Pons (tissue), 1 donor: ENCODE measurements around the gene CPNE2.
"Not testable (repeated sequence)": the region's sequence is repeated elsewhere in the genome, so short reads cannot be mapped to it uniquely, and the experiment has no call there.

Experiments used
- DNase-seq: peaks from one replicate; pipeline ENCODE4 v3.0.0-alpha.2; 2016; ENCODE audit warnings: low spot score

The CPNE2 gene

DNA sequence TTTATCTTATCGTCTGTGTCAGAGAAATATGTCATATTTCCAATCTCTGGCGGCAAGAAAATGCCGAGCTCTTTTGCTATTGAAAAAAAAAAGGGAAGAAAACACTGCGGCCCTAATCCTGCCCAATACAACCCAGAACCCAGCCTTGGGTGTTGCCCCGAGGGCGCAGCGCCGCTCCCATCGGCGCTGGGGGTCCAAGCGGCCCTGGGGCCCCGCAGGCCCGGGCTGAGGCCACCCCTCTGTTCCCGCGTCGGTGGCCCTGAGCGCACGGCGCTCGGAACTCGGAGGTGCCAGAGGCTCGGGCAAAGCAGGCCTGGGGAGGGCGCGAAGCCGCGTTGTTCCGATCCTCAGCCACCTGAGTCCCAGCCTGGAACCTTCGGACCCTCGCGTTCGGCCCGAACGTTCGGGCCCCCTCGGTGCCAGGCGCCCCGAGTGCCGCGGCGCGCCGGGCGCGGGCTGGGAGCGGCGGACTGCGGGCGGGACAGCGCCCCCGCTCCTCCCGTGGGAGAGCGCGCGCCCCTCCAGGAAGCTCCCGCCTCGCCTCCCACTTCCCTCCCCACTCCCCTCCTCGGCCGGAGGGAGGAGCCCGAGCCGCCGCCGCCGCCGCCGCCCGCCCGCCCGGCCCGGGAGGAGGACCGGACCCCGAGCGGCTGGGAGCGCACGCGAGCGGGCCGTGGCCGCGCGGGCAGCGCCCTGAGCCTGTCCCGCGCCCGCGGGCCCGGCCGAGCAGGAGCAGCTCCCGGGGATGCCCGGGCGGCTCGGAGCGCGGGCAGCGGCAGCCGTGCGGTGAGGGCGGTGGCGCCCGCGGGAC lies at the start of gene CPNE2:
Gene CPNE2 (plus strand): TSS at position 609 of the 811 bp plus-strand sequence. CDS start 18,160 bp downstream, outside the sequence.
- DNase-seq: peak; percentile 72

DNA sequence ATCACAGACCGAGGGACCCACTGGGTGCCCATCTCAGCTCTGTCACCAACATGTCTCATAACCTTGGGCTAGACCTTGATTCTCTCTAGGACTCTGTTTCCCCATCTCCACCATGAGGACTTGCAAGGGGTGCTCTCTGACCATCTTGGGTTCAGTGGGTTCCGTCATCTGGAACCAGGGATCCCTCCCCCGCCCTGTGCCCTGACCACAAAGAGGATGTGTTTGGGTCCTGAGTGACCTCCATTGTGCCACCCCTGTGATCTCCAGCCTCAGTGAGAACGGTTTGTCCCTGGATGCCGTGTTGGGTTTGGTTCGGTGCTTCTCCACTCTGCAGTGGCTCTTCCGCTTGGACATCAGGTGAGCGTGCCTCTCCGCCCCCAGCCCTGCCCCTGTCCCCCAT lies 49.1 kb upstream of the CPNE2 start:
- DNase-seq: no peak

DNA sequence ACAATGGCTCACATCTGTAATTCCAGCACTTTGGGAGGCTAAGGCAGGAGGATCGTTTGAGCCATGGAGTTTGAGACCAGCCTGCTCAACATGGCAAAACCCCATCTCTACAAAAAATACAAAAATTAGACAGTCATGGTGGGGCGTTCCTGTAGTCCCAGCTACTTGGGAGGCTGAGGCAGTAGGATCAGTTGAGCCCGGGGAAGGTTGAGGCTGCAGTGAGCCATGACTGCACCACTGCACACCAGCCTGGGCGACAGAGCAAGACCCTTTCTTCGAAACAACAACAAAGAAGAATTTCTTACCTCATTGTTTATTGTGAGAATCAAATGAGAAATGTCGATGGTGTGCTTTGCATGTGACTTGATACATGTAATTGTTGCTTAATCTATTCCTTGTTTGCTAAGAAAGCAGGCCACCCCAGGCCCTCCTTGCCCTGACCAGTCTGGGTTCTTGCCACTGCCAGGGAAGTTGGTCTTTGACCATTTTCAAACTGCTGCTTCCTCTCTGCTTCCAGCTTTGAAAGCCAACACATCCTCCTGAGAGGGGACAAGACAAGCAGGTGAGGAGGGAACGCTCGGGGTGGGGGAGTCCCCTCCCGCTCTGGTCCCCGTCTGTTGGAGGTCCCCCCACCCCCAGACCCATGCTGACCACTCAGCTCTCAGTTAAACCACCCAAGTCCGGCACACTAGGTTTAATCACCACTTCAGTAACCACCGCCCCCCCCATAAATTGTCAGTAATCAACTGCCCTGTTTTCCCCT lies 47.3 kb upstream of the CPNE2 start:
- DNase-seq: no peak

DNA sequence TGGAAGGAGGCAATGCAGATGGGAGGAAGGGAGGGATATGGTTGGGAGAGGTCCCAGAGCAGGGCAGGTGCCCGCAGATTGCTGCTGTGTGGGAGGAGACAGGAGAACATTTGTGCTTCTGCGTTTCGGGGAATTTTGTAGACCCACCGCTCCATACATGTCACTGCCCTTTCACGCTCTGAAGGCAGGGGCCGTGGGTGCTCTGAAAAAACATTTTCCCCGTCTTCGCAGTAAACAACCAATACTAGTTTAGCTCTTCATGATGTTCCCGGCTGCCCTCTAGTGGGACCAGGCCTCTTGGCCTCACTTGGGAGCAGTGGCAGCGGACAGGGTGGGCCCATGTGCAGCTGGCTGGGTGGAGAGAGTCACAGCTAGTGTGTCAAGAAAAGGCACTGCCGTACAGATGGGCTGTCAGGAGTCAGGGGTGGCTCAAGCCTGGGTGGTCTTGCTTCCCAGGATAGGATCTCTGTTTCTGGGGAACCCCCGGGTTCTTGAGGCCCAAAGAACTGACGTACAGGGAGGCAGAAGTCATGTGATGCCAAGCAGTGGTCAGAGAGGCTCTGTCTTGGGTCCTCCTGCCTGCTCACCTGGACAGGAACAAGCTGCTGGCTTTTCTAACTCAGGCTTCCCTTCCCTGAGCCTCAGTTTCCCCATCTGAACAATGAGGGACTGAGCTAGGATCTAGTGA lies 46.5 kb upstream of the CPNE2 start:
- peak; percentile 76 for DNase-seq

DNA sequence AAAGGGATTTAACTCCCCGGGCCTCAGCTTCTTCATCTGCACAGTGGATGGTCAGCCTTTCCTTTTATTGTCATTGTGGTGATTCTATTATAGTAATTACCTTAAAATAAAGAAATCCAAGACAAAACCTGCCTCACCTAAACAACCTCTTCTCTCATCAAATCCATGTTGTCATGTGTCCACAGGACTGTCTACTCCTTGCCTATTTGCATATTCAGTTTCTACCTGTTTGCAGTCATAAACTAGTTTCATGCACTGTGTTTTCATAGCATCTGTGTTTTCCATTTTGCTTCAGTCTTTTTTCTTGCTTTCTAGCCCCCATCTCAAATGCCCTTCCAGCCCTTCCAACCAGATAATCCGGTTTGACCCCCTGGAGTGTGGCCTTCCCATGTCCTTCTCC lies 44.3 kb upstream of the CPNE2 start:
- no peak for DNase-seq

DNA sequence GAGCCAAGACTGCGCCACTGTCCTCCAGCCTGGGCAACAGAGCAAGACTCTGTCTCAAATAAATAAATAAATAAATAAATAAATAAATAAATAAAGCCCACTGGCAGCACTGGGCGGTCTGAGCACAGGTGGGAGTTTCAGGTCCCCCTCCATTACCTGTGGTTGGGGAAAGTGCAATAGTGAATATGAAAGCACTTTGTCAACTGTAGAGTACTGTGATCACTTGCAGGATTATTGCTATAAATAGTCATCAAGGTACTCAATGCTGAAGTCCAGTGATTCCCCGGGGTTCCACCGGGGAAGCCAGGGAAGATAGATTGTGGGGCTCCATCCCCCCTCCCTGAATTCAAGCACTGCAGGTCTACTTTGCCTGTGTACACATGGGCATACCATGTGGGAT lies 42.7 kb upstream of the CPNE2 start:
- no peak for DNase-seq

DNA sequence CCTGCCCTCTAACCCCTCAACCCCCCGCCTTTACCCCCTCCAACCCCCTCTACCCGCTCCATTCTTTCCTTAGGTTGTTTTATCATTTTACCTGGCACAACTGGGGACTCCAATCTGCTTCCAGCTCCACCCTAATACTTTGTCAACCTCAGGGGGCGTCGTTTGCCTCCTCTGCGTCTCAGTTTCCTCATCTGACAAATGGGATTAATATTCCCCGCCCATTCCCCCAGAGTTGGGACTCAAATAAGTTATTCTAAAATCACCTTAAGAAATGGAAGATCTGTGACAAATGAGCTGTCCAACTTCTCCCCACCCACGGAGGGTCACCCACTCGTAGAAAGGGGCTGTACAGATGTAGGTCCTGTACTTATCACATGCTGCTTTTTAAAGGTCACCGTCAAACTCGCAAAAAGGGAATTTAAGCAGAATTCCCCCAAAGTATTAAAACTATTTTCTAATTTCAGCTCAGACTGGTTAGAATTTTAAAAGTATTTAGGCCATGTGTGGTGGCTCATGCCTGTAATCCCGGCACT lies 40.6 kb upstream of the CPNE2 start:
- no peak for DNase-seq

DNA sequence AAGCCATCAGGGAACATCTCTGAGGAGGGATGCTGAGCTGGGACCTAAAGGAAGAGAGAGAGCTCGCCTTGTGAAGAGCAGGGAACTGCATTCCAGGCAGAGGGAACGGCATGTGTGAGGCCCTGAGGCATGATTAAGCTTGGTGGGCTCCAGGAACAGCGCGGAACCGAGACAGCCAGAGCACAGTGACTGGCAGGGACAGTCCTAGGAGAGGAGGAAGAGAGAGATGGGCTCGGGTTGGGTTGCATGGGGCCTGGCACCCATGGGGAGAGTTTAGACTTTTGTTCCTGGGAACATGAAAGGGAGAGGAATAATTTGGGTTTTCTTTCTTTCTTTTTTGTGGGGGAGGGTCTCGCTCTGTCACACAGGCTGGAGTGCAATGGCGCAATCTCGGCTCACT lies 39.2 kb upstream of the CPNE2 start:
- DNase-seq: no peak

DNA sequence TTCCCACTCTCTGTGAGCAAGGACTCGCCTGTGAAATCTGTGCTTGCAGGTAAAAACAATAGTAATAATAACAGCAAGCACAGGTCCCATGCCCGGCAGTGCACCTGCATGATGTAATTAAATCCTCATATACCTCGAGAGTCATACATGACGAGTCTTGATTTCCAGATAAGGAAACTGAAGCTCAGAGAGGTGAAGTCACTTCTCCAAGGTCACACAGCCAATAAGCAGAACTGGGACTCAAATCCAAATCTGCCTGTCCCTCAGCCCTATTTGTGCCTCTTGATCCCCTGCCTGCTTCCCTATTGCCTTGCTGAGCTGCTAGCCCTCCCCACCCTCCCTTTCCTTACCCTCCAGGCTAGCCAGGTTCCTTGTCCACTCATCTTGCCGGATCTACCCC lies 38.0 kb upstream of the CPNE2 start:
- no peak for DNase-seq

DNA sequence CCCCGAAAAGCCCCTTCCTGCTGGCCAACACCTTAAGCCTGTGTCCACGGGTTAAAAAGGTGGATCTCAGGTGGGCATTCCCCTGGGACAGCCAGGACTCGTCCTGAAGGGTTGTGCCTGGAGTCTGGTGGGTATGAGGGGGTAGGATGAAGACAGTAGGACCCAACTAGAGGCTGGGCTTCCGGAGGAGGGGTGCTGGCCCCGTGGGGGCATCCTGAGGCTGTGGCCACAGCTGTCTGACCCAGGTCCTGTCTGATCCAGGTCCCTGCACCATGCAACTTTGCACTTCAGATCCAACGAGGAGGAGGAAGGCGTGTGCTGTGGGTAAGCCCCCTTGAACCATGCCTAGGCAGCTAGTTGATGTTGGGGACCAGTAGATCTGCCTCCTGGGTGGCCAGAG lies 37.6 kb upstream of the CPNE2 start:
- no peak for DNase-seq

DNA sequence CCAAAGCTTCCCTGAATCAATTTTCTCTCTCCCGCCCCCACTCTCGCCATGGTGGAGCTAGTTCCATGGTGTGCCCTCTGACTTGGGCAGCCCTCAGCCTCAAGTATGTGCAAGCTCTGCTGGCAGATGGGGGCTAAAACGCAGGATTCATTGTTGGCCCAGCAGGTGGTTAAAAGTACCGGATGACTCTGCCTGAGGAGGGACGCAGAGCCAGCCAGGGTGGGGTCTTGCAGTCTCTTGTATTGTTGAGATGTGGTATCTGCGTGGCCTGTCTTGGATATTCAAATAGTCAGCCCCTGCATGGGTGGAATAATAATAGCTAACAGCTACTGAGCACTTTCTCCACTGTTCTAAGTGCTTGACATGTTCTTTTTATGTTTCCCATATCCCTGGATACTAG lies 36.7 kb upstream of the CPNE2 start:
- no peak for DNase-seq

DNA sequence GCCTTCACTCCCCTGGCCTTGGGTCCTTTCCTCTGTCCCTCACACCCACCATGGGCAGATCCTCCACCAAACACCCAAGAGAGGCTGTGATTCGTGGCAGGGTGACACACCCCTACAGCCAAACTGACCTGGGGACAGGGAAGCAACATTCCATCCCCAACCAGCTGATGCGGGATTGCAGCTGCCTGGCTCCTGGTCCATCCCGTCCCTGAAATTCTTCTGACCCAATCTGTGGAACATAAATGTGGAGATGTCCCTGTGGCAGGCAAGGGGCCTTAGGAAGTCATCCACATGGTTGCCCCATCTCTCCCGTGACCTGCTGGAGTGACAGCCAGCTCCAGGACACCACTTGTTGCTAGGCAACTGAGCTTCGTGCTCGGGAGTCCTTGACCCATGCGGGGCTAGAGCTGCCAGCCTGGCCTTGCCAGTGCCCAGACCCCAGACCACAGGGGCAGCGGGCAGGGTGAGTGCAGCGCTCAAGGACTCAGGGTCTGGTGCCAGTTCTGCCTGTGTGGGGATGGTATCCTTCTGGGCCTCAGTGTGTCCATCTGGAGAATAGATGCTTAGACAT lies 34.0 kb upstream of the CPNE2 start:
- DNase-seq: no peak

DNA sequence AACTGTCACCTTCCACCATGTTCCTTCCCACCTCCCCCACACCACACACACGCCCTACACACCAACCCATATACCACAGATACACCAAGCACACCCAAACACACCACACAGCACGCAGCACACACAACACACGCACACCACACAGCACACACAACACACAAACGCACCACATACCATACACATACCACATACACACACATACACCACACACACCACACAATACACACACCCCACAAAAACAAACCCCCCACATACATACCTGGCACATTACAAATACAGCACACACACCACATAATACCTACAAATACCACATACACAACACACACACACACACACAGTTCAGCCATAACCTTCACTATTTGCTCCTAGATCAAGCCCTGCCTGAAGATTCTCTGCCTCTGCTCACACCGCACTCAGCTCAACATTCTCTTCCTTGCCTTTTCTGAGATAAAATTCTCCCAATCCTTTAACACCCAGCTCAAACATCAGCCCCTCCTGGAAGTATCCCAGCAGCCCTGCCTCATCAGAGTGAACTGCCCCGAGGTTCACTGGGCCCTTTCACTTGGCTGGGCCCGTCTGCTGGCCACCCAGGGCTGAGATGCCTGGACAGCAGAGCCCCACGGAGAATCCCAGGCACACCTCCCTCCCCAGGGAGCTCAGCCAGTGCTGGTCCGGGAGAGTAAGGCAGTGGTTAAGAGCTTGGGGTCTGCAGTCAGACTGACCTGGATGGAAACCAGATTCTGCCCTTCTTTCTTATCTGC lies 31.9 kb upstream of the CPNE2 start:
- DNase-seq: no peak

DNA sequence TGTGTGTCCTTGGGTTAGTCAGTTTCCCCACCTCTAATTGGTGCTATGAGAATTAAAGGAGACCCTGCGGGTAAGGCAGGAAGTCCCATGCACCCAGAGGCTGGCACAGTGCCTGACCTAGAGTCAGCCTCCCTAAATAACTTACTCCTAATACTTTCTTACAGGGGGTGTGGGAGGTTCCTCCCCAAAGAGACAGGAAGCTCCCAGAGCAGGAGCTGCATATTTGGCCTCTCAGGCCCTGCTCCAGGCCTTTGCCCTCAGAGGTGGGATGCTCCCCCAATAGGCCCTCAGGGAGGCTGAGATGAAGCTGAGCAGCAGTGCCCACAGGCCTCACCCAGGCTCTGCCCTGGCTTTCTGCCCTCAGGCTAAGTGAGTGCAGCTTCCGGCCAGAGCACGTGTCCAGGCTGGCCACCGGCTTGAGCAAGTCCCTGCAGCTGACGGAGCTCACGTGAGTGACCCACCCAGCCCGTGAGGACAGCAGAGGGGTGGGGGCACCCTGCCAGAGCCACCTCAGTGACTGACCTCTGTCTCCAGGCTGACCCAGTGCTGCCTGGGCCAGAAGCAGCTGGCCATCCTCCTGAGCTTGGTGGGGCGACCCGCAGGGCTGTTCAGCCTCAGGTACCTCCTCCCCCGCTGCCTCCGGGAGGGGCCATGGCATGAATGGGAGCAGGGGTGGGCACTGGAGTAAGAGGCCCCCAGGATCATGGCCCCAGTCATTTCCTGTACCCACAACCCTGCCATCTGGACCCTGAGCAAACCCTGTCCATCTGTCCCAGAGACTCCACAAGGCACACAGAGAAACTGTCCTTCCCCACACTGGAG lies 31.1 kb upstream of the CPNE2 start:
- no peak for DNase-seq

DNA sequence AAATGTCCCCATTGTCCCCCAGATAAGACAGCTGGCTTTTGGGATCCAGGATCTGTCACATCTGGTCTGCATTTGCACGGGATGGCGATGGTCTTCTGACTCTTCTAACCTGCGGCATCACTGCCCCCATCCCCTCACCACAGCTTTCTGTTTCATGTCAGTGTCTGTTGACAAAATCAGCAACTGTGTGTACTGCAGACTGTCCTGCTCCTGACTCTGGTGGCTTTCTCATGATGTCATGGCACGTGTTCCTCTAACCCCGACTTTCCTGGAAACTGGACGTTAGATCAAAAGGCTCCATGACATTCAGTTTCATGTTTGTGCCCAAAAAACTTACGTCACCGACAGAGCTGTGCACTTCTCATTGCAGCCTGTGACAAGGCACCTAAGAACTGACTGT lies 30.1 kb upstream of the CPNE2 start:
- DNase-seq: no peak

DNA sequence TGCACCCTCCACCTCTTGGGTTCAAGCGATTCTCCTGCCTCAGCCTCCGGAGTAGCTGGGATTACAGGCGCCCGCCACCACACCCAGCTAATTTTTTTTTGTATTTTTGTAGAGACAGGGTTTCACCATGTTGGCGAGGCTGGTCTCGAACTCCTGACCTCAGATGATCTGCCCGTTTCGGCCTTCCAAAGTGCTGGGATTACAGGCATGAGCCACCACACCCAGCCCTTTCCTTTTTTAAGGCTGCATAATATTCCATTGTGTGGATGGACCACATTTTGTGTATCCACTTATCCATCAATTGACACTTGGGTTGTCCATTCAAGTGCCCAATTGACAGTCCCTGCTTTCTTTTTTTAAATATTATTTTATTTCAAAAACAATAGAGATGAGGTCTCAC lies 29.2 kb upstream of the CPNE2 start:
- DNase-seq: not testable (repeated sequence)

DNA sequence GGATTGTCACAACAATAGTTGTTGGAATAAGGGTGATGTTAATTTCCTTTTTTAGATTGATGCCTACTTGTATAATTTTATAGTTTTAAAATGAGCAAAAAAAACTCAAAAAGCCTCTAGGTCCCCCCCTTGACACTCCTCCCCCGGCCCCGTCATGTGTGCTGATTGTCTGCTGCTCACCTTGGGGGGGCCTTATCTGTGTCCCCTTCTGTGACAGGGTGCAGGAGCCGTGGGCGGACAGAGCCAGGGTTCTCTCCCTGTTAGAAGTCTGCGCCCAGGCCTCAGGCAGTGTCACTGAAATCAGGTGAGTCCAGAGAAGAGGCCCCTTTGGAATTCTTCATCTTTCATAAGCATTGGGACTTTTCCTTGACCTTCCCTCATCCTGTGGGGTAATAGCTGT lies 27.4 kb upstream of the CPNE2 start:
- DNase-seq: no peak

DNA sequence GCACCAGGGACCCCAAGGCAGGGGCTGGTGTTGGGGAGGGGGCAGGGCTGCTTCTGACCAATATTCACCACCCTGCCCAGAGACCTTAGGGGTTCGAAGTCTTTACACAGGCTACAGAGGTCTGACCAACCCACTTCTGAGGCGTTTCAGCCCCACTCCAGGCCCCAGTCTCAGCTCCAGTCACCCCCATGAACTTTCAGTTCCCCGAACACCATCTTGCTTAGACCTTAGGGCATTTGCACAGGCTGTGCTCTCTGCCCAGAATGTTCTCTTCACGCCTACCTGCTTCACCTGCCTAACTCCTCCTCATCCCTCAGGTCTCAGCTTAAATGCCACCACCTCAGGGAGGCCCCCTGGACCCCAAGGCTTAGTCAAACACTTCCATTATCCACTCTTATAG lies 25.8 kb upstream of the CPNE2 start:
- DNase-seq: no peak

DNA sequence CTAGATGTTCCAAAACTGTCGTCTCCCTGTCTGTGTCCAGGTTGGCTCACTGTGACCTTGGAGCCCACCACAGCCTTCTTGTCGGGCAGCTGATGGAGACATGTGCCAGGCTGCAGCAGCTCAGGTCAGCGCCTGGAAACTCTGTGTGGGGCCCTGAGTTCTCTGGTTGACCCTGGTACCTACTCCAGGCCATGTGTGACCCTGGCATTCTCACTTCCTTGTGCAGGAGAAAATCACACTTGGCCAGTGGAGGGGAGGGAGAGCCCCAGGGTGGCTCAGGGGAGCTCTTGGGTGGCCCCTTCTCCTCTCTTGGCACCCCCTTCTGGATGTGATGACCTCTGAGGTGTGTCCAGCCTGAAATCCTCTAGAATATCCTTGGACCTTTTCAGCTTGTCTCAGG lies 25.0 kb upstream of the CPNE2 start:
- DNase-seq: no peak

DNA sequence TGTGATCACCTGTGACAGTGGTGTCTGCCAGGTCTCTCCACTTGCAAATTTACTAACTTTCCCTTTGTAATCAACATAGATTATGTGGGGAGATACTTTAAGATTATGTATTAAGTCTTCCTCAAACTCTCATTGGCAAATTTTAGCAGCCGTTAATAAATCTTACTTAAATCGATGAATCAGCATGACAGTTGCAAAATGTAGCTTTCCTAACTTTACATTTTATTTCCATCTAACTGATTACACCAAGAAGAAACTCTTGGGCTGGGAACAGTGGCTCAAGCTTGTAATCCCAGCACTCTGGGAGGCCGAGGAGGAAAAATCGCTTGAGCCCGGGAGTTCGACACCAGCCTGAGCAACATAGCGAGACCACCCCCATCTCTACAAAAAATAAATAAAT lies 23.3 kb upstream of the CPNE2 start:
- no peak for DNase-seq
